ENCODE results near the gene SHOC2.

GRCh38 chr10:110914431-110914830 is 5.0 kb upstream of the SHOC2 start:
- TF ChIP-seq CTCF (conservative IDR thresholded peaks at IDR 0.05 in 1 of 2, IDR thresholded peaks at IDR 0.05 in 1 of 2; ENCODE audit: extremely low read depth in 1 of 2, insufficient read depth in 1 of 2, low read depth in 1 of 2, low read length in 2 of 2) (no peak), EZH2 (IDR thresholded peaks at IDR 0.05; ENCODE audit: borderline replicate concordance, low read length) (no peak)
